Tibial nerve (tissue), 4 donors: Measurements from ENCODE around the gene IST1. TPM values are rescaled to one million over a fixed set of nuclear protein-coding genes. Genes with fewer than 3 reads are reported as not detected.

Experiments
- DNase-seq, 2 donors: peaks; one replicate each; pipeline ENCODE4 v3.0.0-alpha.2; 2019; ENCODE audit warnings: low spot score in 2 of 2
- H3K27ac ChIP-seq, 4 donors: fragments of 200-600 bp; sonication (generic) in 3 of 4; one replicate each; pipeline ENCODE4 v1.5.1; 2017 to 2019; ENCODE audit warnings: mild to moderate bottlenecking in 1 of 4
- H3K27me3 ChIP-seq, 2 donors: fragments of 200-600 bp; sonication (generic) in 1 of 2; one replicate each; pipeline versions ENCODE4 v1.5.1 to v1.6.0; 2017 to 2019
- H3K36me3 ChIP-seq, 3 donors: fragments of 200-600 bp; sonication (generic); one replicate each; pipeline ENCODE4 v1.5.1; 2018 to 2019
- H3K4me1 ChIP-seq, 4 donors: fragments of 200-600 bp; sonication (generic) in 3 of 4; one replicate each; pipeline ENCODE4 v1.5.1; 2017 to 2019
- H3K4me3 ChIP-seq, 4 donors: fragments of 200-600 bp; sonication (generic) in 3 of 4; one replicate each; pipeline ENCODE4 v1.5.1; 2017 to 2019; ENCODE audit warnings: mild to moderate bottlenecking in 1 of 4, moderate library complexity in 1 of 4
- H3K9me3 ChIP-seq, 4 donors: fragments of 200-600 bp; sonication (generic) in 3 of 4; one replicate each; pipeline ENCODE4 v1.5.1; 2017 to 2019
- EP300 ChIP-seq, 2 donors: sonication (generic); formaldehyde crosslinking; IDR thresholded peaks; one replicate each; pipeline ENCODE4 v1.6.1; 2017; ENCODE audit warnings: antibody characterized with exemption in 2 of 2, mild to moderate bottlenecking in 1 of 2
- POLR2A ChIP-seq, 2 donors: fragments of 450-650 bp; IDR thresholded peaks; one replicate each; pipeline ENCODE4 v1.6.1; 2017; ENCODE audit warnings: antibody characterized with exemption in 2 of 2, mild to moderate bottlenecking in 2 of 2, moderate library complexity in 2 of 2
- WGBS, 2 donors: methylation state at CpG; one replicate each; pipeline ENCODE4 v1.1.5; 2018; 5-methylcytosine and 5-hydroxymethylcytosine counted together
- total RNA-seq, 4 donors: library from RNA; depleted of rRNA; stranded (reverse); fragments of >200 nt; gene quantifications; one replicate each; pipeline ENCODE4 v1.1.0, GENCODE V29; 2016
- TF ChIP-seq, protein P1 (sequence below), 5 experiments: fragments of 200-600 bp in 3 of 5; fragments of 450-650 bp in 2 of 5; sonication (generic) in 3 of 5; IDR thresholded peaks; one replicate each; pipeline ENCODE4 v1.5.1; 2016 to 2019; ENCODE audit warnings: antibody characterized with exemption in 5 of 5, mild to moderate bottlenecking in 3 of 5, moderate library complexity in 2 of 5

The IST1 gene
- total RNA-seq, 4 donors from 2014 or later, result 169 to 244 (median 204) TPM

DNA sequence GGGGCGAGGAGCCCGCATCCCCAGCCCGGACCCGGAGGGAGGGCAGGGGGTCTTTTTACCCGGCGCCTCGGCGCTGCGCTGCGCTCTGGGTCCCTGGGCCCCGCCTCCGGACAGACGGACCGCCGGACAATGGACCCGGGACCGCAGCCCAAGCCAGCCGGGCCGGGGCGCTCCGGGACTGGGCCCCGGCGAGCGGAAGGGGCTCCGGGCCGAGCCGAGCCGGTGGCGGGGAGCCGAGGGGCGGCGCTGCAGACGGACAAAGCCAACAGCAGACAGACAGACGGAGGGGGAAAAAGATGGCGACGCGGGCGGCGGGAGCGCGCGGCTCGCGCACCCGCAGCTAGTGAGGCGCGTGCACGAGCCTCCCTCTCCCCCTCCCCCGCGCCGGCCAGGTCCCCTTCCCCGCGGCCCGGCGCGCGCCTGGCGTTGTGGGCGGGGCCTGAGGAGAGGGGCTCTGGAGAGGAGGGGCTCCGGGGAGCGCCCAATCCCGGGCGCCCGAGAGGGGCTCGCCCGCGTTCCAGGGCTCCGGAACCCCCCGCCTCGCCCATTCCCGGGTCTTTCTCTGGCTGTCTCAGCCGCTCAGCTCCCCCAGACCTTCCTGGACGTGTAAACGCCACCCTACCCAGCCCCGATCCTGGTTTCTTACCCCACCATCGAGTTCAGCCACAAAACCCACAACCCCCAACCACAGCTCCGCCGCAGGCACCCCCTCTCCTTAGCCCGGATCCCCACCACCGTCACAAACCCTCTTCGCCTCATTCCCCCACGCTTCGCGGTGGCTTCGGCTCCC is 11.3 kb upstream of the IST1 start, which contains the start of gene ZNF821:
TSS of gene ZNF821 (minus strand) at position 334 of the 790 bp plus-strand sequence. CDS start 4,236 bp downstream, outside the sequence.
- H3K4me3 ChIP-seq, result peak within 1 kb of the TSS; percentile 78 to 99 (median 88)
- H3K27me3 ChIP-seq, result no peaks in the 10 kb centered on the region
- no peaks in the 10 kb centered on the region for H3K9me3 ChIP-seq
- TF ChIP-seq EP300 (IDR thresholded peaks at IDR 0.05), result no peak
- TF ChIP-seq, protein P1, sequence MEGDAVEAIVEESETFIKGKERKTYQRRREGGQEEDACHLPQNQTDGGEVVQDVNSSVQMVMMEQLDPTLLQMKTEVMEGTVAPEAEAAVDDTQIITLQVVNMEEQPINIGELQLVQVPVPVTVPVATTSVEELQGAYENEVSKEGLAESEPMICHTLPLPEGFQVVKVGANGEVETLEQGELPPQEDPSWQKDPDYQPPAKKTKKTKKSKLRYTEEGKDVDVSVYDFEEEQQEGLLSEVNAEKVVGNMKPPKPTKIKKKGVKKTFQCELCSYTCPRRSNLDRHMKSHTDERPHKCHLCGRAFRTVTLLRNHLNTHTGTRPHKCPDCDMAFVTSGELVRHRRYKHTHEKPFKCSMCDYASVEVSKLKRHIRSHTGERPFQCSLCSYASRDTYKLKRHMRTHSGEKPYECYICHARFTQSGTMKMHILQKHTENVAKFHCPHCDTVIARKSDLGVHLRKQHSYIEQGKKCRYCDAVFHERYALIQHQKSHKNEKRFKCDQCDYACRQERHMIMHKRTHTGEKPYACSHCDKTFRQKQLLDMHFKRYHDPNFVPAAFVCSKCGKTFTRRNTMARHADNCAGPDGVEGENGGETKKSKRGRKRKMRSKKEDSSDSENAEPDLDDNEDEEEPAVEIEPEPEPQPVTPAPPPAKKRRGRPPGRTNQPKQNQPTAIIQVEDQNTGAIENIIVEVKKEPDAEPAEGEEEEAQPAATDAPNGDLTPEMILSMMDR (IDR thresholded peaks at IDR 0.05), result peak; percentile 25 to 60 (median 34)
- TF ChIP-seq POLR2A (IDR thresholded peaks at IDR 0.05), result peak in 1 of 2 donors; percentile 38
- WGBS, 2 donors, result 0 to 1% methylated on average over 21 to 31 of the region's 85 CpGs
- peaks cover 0 to 30% (median 7%) of the 10 kb centered on the region in 4 donors for H3K4me1 ChIP-seq
- DNase-seq, result peak; percentile 49 to 55
- H3K36me3 ChIP-seq, result peaks cover 0 to 17% (median 6%) of the 10 kb centered on the region in 3 donors
- peak within 1 kb of the TSS; percentile 91 to 96 (median 94) for H3K27ac ChIP-seq

DNA sequence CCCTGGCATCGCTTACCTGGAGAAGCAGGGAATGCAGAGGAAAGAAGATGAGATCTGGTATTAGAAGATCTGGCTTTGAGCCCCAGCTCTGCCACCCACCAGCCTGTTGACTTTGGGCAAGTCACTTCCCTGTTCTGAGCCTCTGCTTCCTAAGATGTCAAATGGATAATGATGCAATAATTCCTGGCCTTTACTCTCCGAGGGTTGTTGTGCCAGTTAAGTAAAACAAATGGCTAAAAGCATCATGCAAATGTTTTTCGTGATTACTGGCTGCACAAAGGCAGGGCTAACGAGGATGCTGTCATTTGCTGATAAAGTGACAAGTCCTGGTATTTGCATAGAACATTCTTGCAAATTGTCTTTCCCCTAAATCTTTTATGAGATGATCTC is 10.1 kb upstream of the IST1 start:
- H3K4me1 ChIP-seq, result peaks cover 0 to 27% (median 7%) of the 10 kb centered on the region in 4 donors
- no peak for DNase-seq
- H3K27ac ChIP-seq, result no peak overlapping the region
- WGBS, 2 donors, result 47 to 49% methylated on average over 4 of the region's 4 CpGs
- H3K4me3 ChIP-seq, result no peak overlapping the region
- H3K36me3 ChIP-seq, result peaks cover 0 to 9% (median 0%) of the 10 kb centered on the region in 3 donors
- H3K9me3 ChIP-seq, result no peaks in the 10 kb centered on the region
- no peaks in the 10 kb centered on the region for H3K27me3 ChIP-seq
- TF ChIP-seq, protein P1 (IDR thresholded peaks at IDR 0.05), result no peak
- no peak for TF ChIP-seq POLR2A (IDR thresholded peaks at IDR 0.05)
- no peak for TF ChIP-seq EP300 (IDR thresholded peaks at IDR 0.05)

DNA sequence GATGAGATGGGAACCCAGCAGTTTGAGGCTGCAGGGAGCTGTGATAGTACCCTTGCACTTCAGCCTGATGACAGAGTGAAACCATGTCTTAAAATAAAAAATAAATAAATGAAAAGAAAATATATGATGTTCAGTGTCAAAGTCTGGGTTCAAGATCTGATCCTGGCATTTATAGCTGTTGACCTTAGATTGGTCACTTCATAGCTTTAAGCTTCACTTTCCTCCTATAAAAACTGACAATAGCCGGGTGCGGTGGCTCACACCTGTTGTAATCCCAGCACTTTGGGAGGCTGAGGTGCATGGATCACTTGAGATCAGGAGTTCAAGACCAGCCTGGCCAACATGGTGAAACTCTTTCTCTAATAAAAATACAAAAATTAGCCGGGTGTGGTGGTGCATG is 6.2 kb upstream of the IST1 start:
- 94 to 95% methylated on average over 3 of the region's 3 CpGs for whole genome bisulfite sequencing, 2 donors
- no peaks in the 10 kb centered on the region for H3K36me3 ChIP-seq
- no peaks in the 10 kb centered on the region for H3K27me3 ChIP-seq
- DNase-seq, result no peak
- no peak for TF ChIP-seq EP300 (IDR thresholded peaks at IDR 0.05)
- TF ChIP-seq POLR2A (IDR thresholded peaks at IDR 0.05), result no peak
- TF ChIP-seq, protein P1 (IDR thresholded peaks at IDR 0.05), result no peak
- H3K27ac ChIP-seq, result no peak overlapping the region
- peaks cover 0 to 13% (median 2%) of the 10 kb centered on the region in 4 donors for H3K4me1 ChIP-seq
- no peaks in the 10 kb centered on the region for H3K9me3 ChIP-seq
- H3K4me3 ChIP-seq, result no peak overlapping the region

GRCh38 chr16:71893888-71894228 is 1.5 kb upstream of the IST1 start:
- no peaks in the 10 kb centered on the region for H3K9me3 ChIP-seq
- peaks cover 0 to 30% (median 13%) of the 10 kb centered on the region in 4 donors for H3K4me1 ChIP-seq
- H3K27me3 ChIP-seq, result no peaks in the 10 kb centered on the region
- 49 to 51% methylated on average over 7 of the region's 7 CpGs for WGBS, 2 donors
- no peaks in the 10 kb centered on the region for H3K36me3 ChIP-seq
- peak overlapping the region; percentile 77 to 94 (median 92) for H3K4me3 ChIP-seq
- no peak for DNase-seq
- H3K27ac ChIP-seq, result peak overlapping the region; percentile 95 to 100 (median 99)
- TF ChIP-seq POLR2A (IDR thresholded peaks at IDR 0.05) (no peak), EP300 (IDR thresholded peaks at IDR 0.05) (no peak)
- TF ChIP-seq, protein P1 (IDR thresholded peaks at IDR 0.05), result no peak

GRCh38 chr16:71894229-71894920 is 956 bp upstream of the IST1 start:
- peak; percentile 23 to 54 for DNase-seq
- 0% methylated on average over 31 of the region's 31 CpGs for WGBS, 2 donors

More at GRCh38 chr16:71894229-71894920, 956 bp upstream of the IST1 start:
- H3K27ac ChIP-seq, result peak overlapping the region; percentile 95 to 100 (median 99)
- no peaks in the 10 kb centered on the region for H3K36me3 ChIP-seq
- peaks cover 0 to 35% (median 15%) of the 10 kb centered on the region in 4 donors for H3K4me1 ChIP-seq
- H3K4me3 ChIP-seq, result peak overlapping the region; percentile 77 to 94 (median 92)
- TF ChIP-seq POLR2A (IDR thresholded peaks at IDR 0.05), result peak in 1 of 2 donors; percentile 14
- peak in 1 of 2 donors; percentile 33 for TF ChIP-seq EP300 (IDR thresholded peaks at IDR 0.05)
- TF ChIP-seq, protein P1 (IDR thresholded peaks at IDR 0.05), result no peak
- no peaks in the 10 kb centered on the region for H3K9me3 ChIP-seq
- H3K27me3 ChIP-seq, result no peaks in the 10 kb centered on the region
